GF-D8 (cell line): ENCODE measurements around the gene CTTNBP2.

Experiments
- DNase-seq: peaks from one replicate; lab custom pipeline; 2025; lab: John Stamatoyannopoulos, UW

The CTTNBP2 gene

DNA sequence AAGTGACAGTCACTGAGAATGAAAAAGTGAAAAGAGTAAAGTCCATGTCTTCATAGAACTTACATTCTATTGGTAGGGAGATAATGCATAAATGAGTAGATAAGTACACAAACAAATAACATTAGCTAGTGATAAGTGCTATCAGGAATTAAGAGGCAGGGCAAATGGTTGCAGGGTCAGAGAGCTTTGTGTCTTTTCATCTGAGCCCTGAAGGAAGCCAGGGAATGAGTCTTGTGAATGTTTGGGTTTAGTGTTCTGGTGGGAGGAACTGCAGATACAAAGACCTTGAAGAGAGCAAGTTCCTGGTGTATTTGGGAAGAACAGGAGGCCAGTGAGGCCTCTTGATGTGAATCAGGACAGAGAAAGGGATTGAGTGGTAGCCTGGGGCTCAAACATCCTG lies 183.8 kb downstream of the CTTNBP2 start:
- no peak for DNase-seq

DNA sequence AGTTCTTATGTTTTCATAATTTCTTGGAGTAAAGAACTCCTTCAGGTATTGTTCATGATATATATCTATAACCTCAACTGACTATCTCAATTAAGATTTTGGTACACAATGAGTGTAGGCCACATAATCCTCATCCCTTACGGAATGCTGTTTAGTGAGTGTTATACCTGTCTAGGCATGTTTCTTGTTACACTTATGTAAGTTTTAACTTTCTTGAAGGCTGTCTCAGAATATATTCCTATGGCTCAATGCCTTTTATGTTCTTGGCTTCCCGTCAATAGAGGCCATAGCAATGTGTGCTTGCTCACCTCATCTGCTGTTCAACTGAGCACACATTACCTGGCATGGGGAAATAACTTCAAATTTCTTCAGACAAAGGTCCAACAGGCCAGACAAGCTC lies 185.1 kb downstream of the CTTNBP2 start:
- DNase-seq = no peak

DNA sequence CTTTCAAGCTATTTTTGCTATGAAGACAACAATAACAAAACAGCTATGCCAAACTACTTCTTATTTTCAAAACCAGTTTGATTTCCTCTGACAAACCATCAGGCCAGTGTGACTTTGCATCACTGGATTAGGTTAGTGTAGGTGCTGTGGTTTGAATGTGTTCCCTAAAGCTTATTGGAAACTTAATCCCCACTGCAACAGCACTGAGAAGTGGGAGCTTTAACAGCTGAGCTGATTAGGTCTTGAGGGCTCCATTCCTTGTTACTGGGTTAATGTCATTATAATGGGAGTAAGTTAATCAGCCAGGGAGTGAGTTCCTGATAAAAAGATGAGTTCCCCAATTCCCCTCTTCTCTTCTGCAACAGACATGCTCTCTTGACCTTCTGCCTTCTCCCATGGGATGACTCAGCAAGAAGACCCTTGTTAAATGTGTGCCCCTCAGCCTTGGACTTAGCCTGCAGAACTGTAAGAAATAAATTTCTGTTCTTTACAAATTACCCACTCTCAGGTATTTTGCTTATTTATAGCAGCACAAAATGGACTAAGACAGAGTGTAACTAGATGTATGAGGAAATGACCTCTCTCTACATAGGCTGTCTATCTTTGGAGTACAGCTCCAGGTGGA lies 186.8 kb downstream of the CTTNBP2 start:
- no peak for DNase-seq

DNA sequence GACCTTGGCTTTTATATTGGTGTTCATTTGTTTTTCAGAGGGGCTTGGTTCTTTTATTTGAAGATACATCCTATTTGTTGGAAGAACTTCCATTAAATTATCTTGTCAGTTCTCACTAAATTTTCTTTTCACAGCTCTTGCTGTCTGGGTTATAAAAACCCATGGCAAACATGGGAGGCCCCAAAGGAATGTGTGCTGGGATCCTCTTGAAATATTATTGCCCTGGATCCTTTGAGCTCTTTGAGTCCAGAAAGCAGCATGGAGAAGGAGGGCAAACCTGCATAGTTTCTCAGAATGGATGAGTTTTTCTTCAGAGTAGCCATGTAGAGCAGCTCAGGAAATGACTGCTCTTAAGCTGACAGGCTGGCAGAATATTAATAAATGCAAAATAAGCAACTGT lies 187.4 kb downstream of the CTTNBP2 start:
- DNase-seq = no peak

DNA sequence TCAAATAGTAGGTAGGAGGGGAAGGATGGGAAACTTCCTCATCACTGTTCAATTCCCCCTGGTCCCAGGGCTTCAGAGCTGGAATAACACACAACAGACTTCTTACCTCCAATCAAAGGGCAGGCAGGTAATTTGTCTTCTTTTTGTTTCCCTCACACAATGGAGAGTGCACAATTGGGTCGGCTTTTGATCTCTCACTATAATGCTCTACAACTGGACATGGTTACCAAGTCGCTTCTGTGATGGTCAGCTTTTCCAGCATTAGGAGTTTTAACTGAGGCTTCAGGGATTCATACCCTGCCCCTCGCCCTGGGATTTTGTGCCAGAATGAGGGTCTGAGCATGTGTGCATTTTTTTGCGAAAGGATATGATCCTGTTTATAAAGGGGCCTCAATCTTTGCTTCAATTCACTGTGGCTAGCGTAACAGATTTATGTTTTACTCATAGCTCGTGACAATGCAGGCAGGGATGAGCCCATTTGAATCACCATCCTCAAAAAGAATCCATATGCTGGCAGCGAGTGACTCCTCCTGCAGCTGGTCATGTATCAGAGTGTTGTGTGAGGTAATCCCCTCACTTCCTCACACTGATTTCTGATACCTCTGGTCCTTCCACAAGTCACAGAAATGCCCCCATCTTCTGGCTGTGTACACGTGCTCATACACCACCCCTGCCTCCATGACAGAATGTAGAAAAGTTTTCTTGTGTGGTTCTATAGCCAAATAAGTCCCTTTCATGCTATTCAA lies 189.6 kb downstream of the CTTNBP2 start:
- no peak for DNase-seq

DNA sequence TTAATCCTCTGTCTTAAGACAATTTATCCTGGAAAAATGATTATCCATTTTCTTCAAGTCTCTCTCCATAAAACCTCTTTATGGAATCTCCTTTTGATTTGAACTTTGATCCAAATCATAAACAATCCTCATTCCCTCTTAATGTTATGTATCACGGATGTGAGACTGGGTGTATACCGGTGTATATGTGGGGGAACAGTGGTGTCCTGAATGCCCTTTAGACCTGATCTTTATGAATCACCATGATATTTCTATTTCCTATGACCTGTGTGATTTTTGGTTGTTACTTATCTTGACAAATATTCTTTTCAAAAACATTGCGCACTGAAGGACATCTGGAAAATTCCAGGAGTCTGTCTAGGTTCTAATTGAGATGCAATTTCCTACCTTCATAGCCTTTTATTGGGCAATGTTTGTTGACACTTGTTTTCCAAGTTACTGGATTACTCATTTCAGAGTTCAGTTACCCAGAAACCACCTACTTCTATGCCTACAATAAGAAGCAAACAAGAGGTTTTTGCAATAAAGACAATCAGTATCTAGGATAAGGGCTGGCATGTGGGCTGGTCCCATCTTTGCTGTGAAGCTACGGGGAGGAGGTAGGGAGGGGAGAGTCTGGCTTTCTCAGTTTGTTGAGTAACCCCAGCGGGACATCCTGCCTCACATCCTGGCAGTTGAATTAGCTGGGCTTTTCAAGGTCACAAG lies 190.4 kb downstream of the CTTNBP2 start:
- no peak for DNase-seq

DNA sequence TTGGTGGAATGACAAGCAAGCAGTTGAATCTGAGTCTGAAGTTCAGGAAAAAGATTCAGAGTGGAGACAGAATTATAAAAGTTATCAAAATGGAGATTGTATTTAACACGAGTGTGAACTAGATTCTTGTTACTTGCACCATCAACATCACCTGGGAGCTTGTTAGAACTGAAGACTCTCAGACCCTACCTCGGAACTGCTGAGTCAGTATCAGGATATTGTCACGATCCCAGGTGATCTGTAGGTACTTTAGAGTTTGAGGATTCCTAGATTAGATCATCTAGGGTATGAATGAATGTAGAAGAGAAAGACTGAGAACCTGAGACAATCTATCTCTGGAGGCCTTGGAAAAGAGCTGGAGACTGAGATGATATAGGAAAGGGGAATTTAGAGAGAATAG lies 194.1 kb downstream of the CTTNBP2 start:
- DNase-seq = no peak

DNA sequence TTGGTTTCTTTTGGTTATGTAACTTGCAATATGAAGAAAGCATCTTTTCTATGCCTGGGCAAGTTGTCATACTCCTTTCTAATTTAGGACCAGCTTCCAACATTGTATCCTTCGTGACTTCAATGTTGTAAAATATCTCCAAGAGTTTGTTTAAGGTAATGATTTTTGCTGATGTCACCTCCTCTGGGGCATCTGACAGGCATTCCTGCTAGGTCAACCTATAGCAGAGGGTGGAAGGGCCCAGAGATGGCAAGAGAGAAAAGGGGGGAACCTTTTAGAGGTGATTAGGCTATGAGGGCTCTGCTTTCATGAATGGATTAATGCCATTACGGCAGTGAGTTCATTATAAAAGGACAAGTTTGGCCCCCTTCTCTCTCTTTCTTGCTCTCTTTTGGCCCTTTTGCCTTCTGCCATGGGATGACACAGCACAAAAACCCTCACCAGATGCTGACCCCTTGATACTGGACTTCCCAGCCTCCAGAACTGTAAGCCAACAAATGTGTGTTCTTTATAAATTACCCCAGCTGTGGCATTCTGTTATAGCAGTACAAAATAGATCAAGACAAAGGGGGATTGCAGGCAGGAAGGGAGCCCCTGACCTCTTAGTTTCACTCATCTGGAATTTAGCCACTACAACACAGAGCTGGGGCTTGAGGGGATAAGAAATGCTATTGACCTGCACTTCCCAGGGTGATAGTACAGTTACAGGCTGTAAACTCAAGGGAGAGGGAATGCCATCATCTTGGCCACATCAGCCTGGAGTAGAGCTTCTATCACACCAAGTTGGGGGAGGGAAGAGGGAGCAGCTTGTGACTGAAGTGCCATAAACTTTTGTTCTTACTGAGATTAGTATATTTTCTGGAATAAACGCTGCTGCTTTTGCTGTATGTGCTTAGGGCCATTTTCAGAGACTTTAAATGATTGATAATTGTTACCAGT lies 197.5 kb downstream of the CTTNBP2 start:
- DNase-seq = no peak

DNA sequence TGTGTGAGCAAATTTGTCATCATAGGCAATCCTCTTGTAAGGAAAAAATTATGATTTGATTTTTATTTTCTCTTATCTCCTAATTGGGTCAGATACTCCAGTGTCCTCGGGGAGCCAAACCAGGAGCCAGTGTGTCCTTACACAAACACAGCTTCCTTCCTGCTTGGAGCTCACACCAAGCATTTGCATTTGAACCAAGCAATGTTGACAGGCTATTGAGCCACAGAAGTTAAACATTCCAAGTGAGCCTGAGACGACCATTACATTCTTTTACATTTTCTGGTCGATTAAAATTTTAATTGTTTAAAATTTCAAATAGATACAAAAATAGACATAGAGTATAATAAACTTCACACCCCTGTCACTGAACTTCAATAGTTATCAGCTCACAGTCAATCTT lies 198.6 kb downstream of the CTTNBP2 start:
- no peak for DNase-seq

DNA sequence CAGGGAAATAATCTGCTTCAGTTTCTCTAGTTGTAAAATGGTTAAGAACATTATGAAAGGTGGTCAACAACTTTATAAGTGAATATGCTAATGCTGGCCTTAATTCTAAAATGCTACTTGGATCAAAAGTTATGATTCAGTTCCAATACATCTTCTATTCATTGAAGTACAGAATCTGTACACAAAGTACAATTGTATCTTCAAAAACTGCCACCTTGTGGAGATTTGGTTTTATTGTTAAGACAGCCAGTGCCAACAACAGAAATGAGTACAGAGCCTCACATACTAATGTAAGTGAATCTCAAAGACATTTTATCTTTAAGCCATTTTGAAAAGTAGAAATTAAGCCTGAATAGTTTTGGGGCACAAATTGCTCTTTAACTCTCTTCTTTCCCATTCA lies 199.4 kb downstream of the CTTNBP2 start:
- no peak for DNase-seq

DNA sequence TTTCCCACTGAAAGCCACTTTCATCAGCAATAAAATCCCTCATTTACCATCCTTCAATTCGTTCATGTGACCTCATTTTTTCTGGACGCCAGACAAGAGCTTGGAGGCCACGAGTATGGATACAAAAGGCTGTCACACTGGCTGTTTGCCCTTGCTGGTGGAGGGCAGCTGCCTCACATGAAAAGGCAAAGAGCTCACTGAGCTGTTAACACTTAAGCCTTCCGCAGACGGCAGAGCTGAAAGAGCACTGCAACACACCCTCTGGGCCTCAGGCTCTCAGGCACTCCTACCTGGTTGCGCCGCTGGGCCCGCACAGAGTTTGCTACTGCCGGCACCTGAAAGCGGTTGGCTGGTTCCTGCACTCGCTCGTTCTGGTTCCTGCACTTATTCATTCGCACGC lies 199.9 kb downstream of the CTTNBP2 start:
- no peak for DNase-seq

DNA sequence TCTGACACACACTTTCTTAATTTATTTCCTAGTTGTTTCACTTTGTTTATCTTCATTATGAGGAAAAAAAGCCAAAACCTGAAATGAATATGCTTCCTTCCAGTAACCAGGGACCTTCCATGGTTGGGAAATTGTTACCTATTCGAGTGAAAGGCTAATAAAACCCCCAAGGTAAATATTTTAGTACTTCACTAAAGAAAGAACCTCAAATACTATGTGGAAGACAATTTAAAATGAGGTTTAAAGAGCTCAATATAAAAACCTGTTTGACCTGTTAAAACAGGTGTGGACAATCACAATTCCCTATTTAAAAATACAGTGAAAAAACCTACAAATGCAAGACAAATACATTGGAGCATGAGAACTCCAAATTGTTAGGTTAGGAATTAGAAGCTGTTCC lies 200.8 kb downstream of the CTTNBP2 start:
- DNase-seq = no peak

DNA sequence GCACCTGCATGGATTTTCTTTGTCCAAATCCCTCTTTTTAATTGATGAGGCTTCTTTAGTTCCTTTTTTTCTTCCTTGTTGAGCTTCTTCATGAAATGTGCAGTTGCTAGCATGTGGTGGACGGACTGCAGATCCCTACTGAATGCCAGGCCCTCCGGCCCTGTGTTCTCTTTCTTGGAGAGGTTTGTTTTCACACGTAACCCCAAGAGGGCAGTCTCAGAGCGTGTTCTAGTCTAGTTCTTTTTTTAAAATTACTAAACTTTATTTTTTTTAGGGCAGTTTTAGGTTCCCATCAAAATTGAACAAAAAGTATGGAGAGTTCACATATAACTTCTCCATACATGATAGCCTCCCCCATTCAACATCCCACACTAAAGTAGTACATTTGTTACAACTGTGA lies 203.4 kb downstream of the CTTNBP2 start:
- DNase-seq = no peak

DNA sequence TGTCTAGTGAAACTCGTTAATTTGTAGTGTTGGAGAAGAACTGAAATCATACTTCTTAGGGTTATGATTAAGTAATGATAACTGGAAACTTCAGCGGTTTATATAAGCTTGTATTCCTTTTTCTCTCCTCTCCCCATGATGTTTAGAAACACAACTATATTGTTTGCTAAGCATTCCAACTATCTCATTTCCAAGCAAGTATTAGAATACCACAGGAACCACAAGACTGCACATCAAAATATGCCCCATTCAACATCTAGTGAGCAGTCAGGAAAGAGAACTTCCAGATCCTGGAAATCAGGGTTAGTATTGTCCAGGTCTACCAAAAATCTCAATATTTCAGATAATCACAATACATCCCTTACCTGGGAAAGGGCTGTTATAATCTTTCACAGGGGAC lies 205.8 kb downstream of the CTTNBP2 start:
- no peak for DNase-seq

DNA sequence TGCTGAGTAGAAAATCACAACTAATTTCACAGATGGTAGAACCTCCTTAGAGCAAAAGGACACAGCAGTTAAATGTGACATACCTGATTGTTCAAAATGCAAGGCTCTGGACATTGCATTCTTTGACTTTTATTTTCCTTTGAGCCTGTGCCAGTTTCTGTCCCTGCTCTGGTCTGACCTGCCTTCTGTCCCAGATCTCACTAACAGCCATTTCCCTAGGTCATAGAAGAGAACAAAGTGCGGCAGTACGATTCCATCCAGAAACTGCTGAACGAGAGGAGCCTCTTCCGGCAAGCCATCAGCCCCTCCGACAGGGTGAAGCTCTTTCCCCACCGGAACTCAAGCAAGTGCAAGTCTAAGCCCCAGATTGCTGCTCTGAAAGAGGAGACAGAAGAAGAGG lies 206.6 kb downstream of the CTTNBP2 start:
- no peak for DNase-seq

DNA sequence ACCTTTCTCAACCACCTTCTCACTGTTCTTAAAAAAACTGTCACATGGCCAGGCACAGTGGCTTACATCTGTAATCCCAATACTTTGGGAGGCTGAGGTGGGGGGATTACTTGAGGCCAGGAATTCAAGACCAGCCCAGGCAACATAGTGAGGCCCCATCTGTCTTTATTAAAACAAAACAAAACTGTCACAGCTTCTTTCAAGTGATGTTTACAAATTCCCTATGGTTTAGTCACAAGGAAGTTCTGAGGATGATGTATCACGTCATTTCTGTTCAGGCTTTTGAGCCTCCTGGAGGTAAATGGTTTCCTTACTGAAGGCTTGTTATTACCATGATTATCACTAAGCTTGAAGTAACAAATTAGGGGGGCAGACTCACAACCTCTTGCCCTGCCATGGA lies 207.2 kb downstream of the CTTNBP2 start:
- no peak for DNase-seq

DNA sequence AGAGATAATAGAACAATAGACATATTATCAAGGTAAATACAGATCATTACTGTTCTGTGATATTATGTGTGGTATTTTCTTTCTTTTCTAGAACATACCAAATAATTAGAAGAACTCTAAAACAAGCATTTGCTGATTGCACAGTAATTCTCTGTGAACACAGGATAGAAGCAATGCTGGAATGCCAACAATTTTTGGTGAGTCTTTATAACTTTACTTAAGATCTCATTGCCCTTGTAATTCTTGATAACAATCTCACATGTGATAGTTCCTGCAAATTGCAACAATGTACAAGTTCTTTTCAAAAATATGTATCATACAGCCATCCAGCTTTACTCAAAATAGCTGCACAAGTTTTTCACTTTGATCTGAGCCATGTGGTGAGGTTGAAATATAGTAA lies 207.9 kb downstream of the CTTNBP2 start:
- DNase-seq = no peak

DNA sequence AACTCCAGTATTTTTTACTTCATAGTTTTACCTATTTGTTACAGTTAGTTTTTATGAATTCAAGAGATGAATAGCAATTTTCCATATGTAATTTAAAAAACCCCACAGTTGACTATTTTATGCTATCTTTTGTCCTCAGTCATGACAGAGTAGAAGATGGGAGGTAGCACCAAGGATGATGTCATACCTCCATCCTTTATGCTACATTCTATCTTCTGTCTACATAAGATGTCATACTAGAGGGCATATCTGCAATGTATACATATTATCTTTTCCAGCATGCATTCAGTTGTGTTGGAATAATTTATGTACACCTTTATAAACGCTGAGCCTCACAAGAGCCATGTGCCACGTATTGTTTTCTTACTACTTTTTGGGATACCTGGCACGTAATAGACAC lies 209.2 kb downstream of the CTTNBP2 start:
- DNase-seq = no peak

DNA sequence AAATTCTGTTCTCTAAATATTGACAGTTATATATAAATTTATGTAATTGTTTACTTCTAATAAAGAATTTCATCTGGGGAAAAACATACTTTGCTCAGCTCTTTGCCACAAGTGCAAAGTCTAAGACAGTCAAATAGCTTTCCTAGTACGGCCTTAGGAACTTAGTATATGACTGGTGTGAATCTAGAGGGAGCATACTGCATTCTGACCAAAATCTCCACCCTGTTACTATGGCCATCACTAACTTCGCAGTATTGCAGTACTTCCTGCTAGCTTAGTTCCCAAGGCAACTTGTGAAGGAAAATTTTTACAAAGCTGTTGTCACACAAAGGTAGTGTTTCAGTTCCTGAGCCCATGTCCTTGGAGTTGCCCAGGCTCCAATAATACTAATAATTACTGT lies 211.9 kb downstream of the CTTNBP2 start:
- no peak for DNase-seq
